Fibroblast of mammary gland (primary cell): ENCODE results near the gene ADSL.
A peak's percentile ranks its signal among the peaks of the same experiment; 100 is the strongest.

ENCODE experiments used
- DNase-seq: peaks from one replicate; pipeline ENCODE4 v3.0.0-alpha.2; 2010; ENCODE audit warnings: low read depth
- H3K4me3 ChIP-seq: 2 replicates; pipeline ENCODE4 v1.5.1; 2011; ENCODE audit warnings: low read depth, mild to moderate bottlenecking, low read length, moderate library complexity; ENCODE audit not compliant: control insufficient read depth
- TF ChIP-seq, protein P1 (sequence below): conservative IDR thresholded peaks from 2 replicates; pipeline ENCODE4 v1.5.1; 2011; ENCODE audit warnings: low read depth, low read length, inconsistent platforms; ENCODE audit not compliant: control insufficient read depth, insufficient read depth

Gene ADSL

DNA sequence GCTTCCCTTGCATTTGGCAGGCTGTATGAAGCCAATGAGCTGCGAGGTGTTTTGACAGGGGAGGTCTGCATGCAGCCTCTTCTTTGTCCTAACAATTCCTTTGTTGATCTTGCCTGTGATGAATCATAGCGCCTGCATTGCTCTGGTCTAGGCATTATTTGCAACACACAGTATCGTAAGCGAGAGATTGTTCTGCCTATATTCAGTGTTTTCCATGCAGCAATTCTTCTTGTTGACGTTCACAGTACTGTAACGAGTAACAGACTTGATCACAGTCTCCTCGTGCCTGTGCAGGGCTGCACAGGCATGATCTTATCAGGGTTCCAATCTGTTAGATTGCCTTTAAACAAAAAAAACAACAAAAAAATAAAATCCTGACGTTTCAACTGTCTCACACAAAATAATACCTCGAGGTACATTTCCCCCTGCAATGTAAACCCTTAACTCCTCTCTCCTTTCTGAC is 13.9 kb upstream of the ADSL start:
- TF ChIP-seq, protein P1, sequence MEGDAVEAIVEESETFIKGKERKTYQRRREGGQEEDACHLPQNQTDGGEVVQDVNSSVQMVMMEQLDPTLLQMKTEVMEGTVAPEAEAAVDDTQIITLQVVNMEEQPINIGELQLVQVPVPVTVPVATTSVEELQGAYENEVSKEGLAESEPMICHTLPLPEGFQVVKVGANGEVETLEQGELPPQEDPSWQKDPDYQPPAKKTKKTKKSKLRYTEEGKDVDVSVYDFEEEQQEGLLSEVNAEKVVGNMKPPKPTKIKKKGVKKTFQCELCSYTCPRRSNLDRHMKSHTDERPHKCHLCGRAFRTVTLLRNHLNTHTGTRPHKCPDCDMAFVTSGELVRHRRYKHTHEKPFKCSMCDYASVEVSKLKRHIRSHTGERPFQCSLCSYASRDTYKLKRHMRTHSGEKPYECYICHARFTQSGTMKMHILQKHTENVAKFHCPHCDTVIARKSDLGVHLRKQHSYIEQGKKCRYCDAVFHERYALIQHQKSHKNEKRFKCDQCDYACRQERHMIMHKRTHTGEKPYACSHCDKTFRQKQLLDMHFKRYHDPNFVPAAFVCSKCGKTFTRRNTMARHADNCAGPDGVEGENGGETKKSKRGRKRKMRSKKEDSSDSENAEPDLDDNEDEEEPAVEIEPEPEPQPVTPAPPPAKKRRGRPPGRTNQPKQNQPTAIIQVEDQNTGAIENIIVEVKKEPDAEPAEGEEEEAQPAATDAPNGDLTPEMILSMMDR: no peak
- peak; percentile 44 for DNase-seq
- H3K4me3 ChIP-seq: no peak overlapping the region

DNA sequence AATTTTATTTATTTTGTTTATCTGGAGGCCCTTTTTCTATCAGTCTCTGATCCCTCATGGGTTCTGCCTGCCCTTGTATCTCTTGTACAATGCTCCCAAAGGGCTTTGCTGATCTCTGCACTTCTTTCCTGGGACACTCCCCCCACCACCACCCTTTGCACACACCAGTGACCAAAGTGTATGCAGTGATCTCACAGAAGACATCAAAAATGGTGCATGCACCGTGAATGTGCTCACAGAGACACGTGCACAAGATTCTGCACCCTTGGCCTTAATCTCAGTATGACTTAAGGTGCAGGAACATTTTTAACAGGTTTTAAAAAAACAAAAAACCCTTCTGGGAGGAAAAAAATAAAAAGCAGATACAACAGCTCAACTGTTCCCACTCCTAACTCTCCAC is 12.2 kb upstream of the ADSL start:
- no peak overlapping the region for H3K4me3 ChIP-seq
- DNase-seq: no peak
- TF ChIP-seq, protein P1: no peak

- no peak for DNase-seq
- TF ChIP-seq, protein P1: no peak
- H3K4me3 ChIP-seq: no peak overlapping the region
These were observed 11.4 kb upstream of the ADSL start for GRCh38 chr22:40334899-40335298.

DNA sequence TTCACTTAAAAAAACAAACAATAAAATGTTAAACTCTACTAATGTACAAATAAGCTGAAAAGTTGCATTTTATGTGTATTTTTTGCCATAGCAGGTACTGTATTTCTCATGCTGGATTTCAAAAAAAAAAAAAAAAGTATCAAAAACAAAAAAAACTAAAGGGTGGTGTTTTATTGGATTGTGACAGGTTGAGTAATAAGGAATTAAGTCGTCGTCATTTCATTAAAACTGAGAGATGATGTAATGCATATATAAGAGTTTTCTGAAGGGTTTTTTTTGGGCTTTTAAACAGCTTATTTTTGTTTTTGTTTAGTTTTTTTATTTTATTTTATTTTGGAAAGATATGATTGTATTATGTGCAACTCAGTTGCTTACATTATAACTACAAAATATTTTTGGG is 10.9 kb upstream of the ADSL start:
- no peak for DNase-seq
- TF ChIP-seq, protein P1: no peak
- no peak overlapping the region for H3K4me3 ChIP-seq

DNA sequence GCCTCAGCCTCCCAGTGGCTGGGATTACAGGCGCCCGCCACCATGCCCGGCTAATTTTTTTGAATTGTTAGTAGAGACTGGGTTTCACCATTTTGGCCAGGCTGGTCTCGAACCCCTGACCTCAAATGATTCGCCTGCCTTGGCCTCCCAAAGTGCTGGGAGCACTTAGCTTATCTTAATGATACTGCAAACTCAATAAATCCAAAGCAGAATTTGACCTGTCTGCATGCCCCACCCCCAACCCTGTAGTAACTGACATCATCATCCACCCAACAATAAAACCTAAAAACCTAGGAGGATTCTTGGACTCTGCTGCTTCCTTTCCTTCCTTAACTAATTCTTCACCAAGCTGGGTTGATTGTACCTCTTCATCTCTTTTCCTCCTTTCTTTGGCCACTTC is 6.3 kb upstream of the ADSL start:
- TF ChIP-seq, protein P1: no peak
- H3K4me3 ChIP-seq: no peak overlapping the region
- no peak for DNase-seq

- no peak for DNase-seq
- H3K4me3 ChIP-seq: no peak overlapping the region
- TF ChIP-seq, protein P1: no peak
These were observed 4.7 kb upstream of the ADSL start for GRCh38 chr22:40341604-40342003.

- TF ChIP-seq, protein P1: no peak
- no peak overlapping the region for H3K4me3 ChIP-seq
- no peak for DNase-seq
These were observed 3.8 kb upstream of the ADSL start for GRCh38 chr22:40342521-40342920.
